ENCODE data around the gene FRMD4A.
"Not testable (repeated sequence)": the region's sequence is repeated elsewhere in the genome, so short reads cannot be mapped to it uniquely, and the experiment has no call there.

FRMD4A gene

GRCh38 chr10:13719425-13719824 lies 611.3 kb downstream of the FRMD4A start:
- no peak for DNase-seq (ENCODE audit: low spot score)

- DNase-seq (ENCODE audit: low spot score) = no peak
Measured at GRCh38 chr10:13718820-13719219, 611.9 kb downstream of the FRMD4A start.

- peak; percentile 87 for DNase-seq (ENCODE audit: low spot score)
Measured at GRCh38 chr10:13717936-13718772, 612.6 kb downstream of the FRMD4A start.

- DNase-seq (ENCODE audit: low spot score) = no peak
Measured at GRCh38 chr10:13717571-13717935, 613.2 kb downstream of the FRMD4A start.

- peak; percentile 67 for DNase-seq (ENCODE audit: low spot score)
Measured at GRCh38 chr10:13716081-13717071, 614.3 kb downstream of the FRMD4A start.

- not testable (repeated sequence) for DNase-seq (ENCODE audit: low spot score)
Measured at GRCh38 chr10:13715596-13715995, 615.1 kb downstream of the FRMD4A start.

GRCh38 chr10:13715100-13715499 lies 615.6 kb downstream of the FRMD4A start:
- no peak for DNase-seq (ENCODE audit: low spot score)

GRCh38 chr10:13712837-13713581 lies 617.7 kb downstream of the FRMD4A start:
- DNase-seq (ENCODE audit: low spot score) = peak; percentile 88

GRCh38 chr10:13712476-13712836 lies 618.3 kb downstream of the FRMD4A start:
- no peak for DNase-seq (ENCODE audit: low spot score)

- DNase-seq (ENCODE audit: low spot score) = no peak
Measured at GRCh38 chr10:13711291-13711690, 619.4 kb downstream of the FRMD4A start.

GRCh38 chr10:13709931-13710650 lies 620.6 kb downstream of the FRMD4A start:
- DNase-seq (ENCODE audit: low spot score) = peak; percentile 55

- no peak for DNase-seq (ENCODE audit: low spot score)
Measured at GRCh38 chr10:13708256-13708990, 622.3 kb downstream of the FRMD4A start.

GRCh38 chr10:13707156-13707881 lies 623.4 kb downstream of the FRMD4A start:
- no peak for DNase-seq (ENCODE audit: low spot score)

GRCh38 chr10:13706604-13707003 lies 624.1 kb downstream of the FRMD4A start:
- no peak for DNase-seq (ENCODE audit: low spot score)

- DNase-seq (ENCODE audit: low spot score) = no peak
Measured at GRCh38 chr10:13706175-13706574, 624.5 kb downstream of the FRMD4A start.

GRCh38 chr10:13705526-13706174 lies 625.1 kb downstream of the FRMD4A start:
- DNase-seq (ENCODE audit: low spot score) = no peak

- no peak for DNase-seq (ENCODE audit: low spot score)
Measured at GRCh38 chr10:13704964-13705363, 625.8 kb downstream of the FRMD4A start.

GRCh38 chr10:13703997-13704536 lies 626.7 kb downstream of the FRMD4A start:
- DNase-seq (ENCODE audit: low spot score) = no peak

GRCh38 chr10:13703101-13703818 lies 627.5 kb downstream of the FRMD4A start:
- DNase-seq (ENCODE audit: low spot score) = no peak
